Measurements from ENCODE around the gene LRCH1.

DNA sequence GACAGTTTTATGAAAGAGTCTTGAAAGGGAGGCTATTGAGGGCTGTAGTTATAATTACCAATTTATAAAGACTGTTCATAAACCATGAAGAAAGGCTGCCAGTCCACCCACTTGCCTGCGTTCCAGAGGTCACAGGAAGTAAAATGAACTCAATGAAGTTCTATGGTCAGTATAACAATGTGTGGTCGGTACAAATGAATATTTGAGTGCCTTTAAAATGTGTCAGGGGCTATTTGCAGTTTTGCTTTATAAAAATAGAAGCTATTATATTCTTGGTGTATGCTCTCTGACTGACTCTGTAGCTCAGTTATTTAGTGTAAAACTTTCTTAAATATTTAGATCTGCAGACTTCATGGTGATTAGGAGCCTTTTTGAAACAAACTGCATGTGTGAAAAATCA, 197.0 kb downstream of the LRCH1 start:
- no peak for TF ChIP-seq EP300 (IDR thresholded peaks at IDR 0.05; ENCODE audit: borderline replicate concordance)
- TF ChIP-seq, protein P1, sequence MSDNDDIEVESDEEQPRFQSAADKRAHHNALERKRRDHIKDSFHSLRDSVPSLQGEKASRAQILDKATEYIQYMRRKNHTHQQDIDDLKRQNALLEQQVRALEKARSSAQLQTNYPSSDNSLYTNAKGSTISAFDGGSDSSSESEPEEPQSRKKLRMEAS (IDR thresholded peaks at IDR 0.05), result no peak
- TF ChIP-seq USF1 (IDR thresholded peaks at IDR 0.05), result no peak
- TF ChIP-seq RAD21 (IDR thresholded peaks at IDR 0.05; ENCODE audit: low read depth), result no peak
- TF ChIP-seq TCF12 (IDR thresholded peaks at IDR 0.05; ENCODE audit: low read depth), result no peak
- no peak for TF ChIP-seq FOXM1 (IDR thresholded peaks at IDR 0.05; ENCODE audit: borderline replicate concordance, low read depth)
- TF ChIP-seq ZBTB7A (IDR thresholded peaks at IDR 0.05; ENCODE audit: low read depth), result no peak
- TF ChIP-seq TEAD4 (IDR thresholded peaks at IDR 0.05), result no peak
- TF ChIP-seq TAF1 (IDR thresholded peaks at IDR 0.05; ENCODE audit: low read depth), result no peak
